Naive thymus-derived CD4-positive, alpha-beta T cell (primary cell): ENCODE results near the gene B9D2. TPM values are rescaled to one million over a fixed set of nuclear protein-coding genes. Genes with fewer than 3 reads are reported as not detected.
A peak's percentile ranks its signal among the peaks of the same experiment; 100 is the strongest.

ENCODE experiments used
- ATAC-seq: fragments of 150-1000 bp; cut with Tn5 transposase; 2 replicates; pipeline ENCODE4 v1.10.0; 2021; ENCODE audit warnings: mild to moderate bottlenecking, moderate library complexity
- CTCF ChIA-PET: fragments of 350-600 bp; sonication (Branson Sonifier 250); formaldehyde crosslinking; loops from one replicate; lab custom pipeline; 2021; ENCODE audit warnings: antibody characterized with exemption; lab: Charles Lee
- POLR2A ChIA-PET: fragments of 350-600 bp; sonication (Branson Sonifier 250); formaldehyde crosslinking; loops from one replicate; lab custom pipeline; 2021; ENCODE audit warnings: antibody characterized with exemption, inconsistent platforms; lab: Charles Lee
- DNase-seq, 9 donors: peaks; one replicate each; pipeline versions ENCODE4 v3.0.0 to v3.0.0-alpha.2; 2020 to 2022; ENCODE audit warnings: mixed read lengths in 1 of 9
- H3K27ac ChIP-seq: one replicate; pipeline ENCODE4 v1.7.0; 2013; ENCODE audit warnings: mild to moderate bottlenecking, low read depth, low read length, moderate library complexity
- H3K27me3 ChIP-seq, 2 donors: one replicate each; pipeline ENCODE4 v1.7.0; 2013; ENCODE audit warnings: low read length in 2 of 2, mild to moderate bottlenecking in 2 of 2, moderate library complexity in 2 of 2; ENCODE audit not compliant: control insufficient read depth in 2 of 2, insufficient read depth in 2 of 2
- H3K36me3 ChIP-seq, 3 experiments: 1 replicate in 2 of 3; 2 replicates in 1 of 3; pipeline ENCODE4 v1.7.0; 2013; ENCODE audit warnings: low read length in 3 of 3, mild to moderate bottlenecking in 3 of 3, moderate library complexity in 1 of 3; ENCODE audit not compliant: insufficient read depth in 3 of 3, control insufficient read depth in 2 of 3
- H3K4me1 ChIP-seq, 2 donors: one replicate each; pipeline ENCODE4 v1.7.0; 2013; ENCODE audit warnings: low read length in 2 of 2, mild to moderate bottlenecking in 2 of 2, moderate library complexity in 1 of 2; ENCODE audit not compliant: control insufficient read depth in 2 of 2, insufficient read depth in 2 of 2
- H3K4me3 ChIP-seq: 2 replicates; pipeline ENCODE4 v1.7.0; 2013; ENCODE audit warnings: mild to moderate bottlenecking, low read length
- H3K9me3 ChIP-seq, 3 experiments: 1 replicate in 2 of 3; 2 replicates in 1 of 3; pipeline ENCODE4 v1.7.0; 2013; ENCODE audit warnings: low read length in 3 of 3; ENCODE audit not compliant: control insufficient read depth in 2 of 3
- H3K27ac Mint-ChIP-seq, 9 donors: one replicate each; pipeline ENCODE4 v1.8.0; 2020 to 2022; ENCODE audit warnings: mixed read lengths in 9 of 9, mild to moderate bottlenecking in 8 of 9, moderate library complexity in 5 of 9, inconsistent platforms in 2 of 9
- H3K27me3 Mint-ChIP-seq, 5 donors: one replicate each; pipeline ENCODE4 v1.8.0; 2021 to 2022; ENCODE audit warnings: mixed read lengths in 5 of 5, mild to moderate bottlenecking in 1 of 5
- H3K36me3 Mint-ChIP-seq, 5 donors: one replicate each; pipeline ENCODE4 v1.8.0; 2020 to 2022; ENCODE audit warnings: mixed read lengths in 5 of 5, mild to moderate bottlenecking in 3 of 5, inconsistent platforms in 1 of 5
- H3K4me1 Mint-ChIP-seq, 7 donors: one replicate each; pipeline ENCODE4 v1.8.0; 2020 to 2022; ENCODE audit warnings: mixed read lengths in 7 of 7, mild to moderate bottlenecking in 3 of 7, inconsistent platforms in 1 of 7
- H3K4me3 Mint-ChIP-seq, 10 donors: one replicate each; pipeline ENCODE4 v1.8.0; 2020 to 2022; ENCODE audit warnings: mild to moderate bottlenecking in 10 of 10, mixed read lengths in 10 of 10, moderate library complexity in 6 of 10, inconsistent platforms in 2 of 10
- H3K9me3 Mint-ChIP-seq, 11 donors: one replicate each; pipeline ENCODE4 v1.8.0; 2020 to 2022; ENCODE audit warnings: mixed read lengths in 11 of 11, mild to moderate bottlenecking in 4 of 11, inconsistent platforms in 1 of 11, moderate library complexity in 1 of 11
- intact Hi-C, 2 donors: fragments of 100-400 bp; cut with micrococcal nuclease; formaldehyde crosslinking; loops; one replicate each; pipeline ENCODE4 v1.15.1; 2023
- polyA plus RNA-seq, 2 donors: library from polyadenylated mRNA; unstranded; fragments of 300-500 nt; fragmentation: Illumina TruSeq; gene quantifications; one replicate each; pipeline ENCODE4 v1.2.3, GENCODE V29; 2021
- total RNA-seq, 6 experiments: library from RNA in 5 of 6; stranded (reverse) in 5 of 6; gene quantifications; 1 replicate in 5 of 6; 2 replicates in 1 of 6; pipeline ENCODE4 v1.2.3 and lab custom pipeline; 2021 to 2026

The B9D2 gene
- total and polyA plus RNA-seq, 7 experiments from 2014 or later, result 11.6 to 38.9 (median 18.0) TPM

GRCh38 chr19:41320185-41320518 lies 43.8 kb downstream of the B9D2 start:
- ChIA-PET POLR2A (interaction anchor here (1.0 to 1.4 kb wide), 2 partner anchors 10 to 56 kb away, joined by 3 read pairs; partner anchors contain the start of genes CCDC97 and HNRNPUL1), CTCF (no interaction called here)
- Mint-ChIP-seq H3K27ac (peak overlapping the region in 1 of 9 donors; percentile 80), H3K4me1 (peaks cover 15 to 41% (median 30%) of the 10 kb centered on the region in 7 donors), H3K27me3 (no peaks in the 10 kb centered on the region), H3K4me3 (no peak overlapping the region), H3K36me3 (peaks cover 7 to 32% (median 19%) of the 10 kb centered on the region in 5 donors), H3K9me3 (peaks cover 0 to 2% (median 0%) of the 10 kb centered on the region in 11 donors)
- Histone ChIP-seq H3K4me1 (no peaks in the 10 kb centered on the region), H3K27ac (no peak overlapping the region), H3K36me3 (peaks cover 13 to 96% (median 31%) of the 10 kb centered on the region in 3 experiments), H3K4me3 (no peak overlapping the region), H3K9me3 (no peaks in the 10 kb centered on the region), H3K27me3 (no peaks in the 10 kb centered on the region)
- no peak for DNase-seq
- ATAC-seq, result no peak
- intact Hi-C loops, result no loop called here

DNA sequence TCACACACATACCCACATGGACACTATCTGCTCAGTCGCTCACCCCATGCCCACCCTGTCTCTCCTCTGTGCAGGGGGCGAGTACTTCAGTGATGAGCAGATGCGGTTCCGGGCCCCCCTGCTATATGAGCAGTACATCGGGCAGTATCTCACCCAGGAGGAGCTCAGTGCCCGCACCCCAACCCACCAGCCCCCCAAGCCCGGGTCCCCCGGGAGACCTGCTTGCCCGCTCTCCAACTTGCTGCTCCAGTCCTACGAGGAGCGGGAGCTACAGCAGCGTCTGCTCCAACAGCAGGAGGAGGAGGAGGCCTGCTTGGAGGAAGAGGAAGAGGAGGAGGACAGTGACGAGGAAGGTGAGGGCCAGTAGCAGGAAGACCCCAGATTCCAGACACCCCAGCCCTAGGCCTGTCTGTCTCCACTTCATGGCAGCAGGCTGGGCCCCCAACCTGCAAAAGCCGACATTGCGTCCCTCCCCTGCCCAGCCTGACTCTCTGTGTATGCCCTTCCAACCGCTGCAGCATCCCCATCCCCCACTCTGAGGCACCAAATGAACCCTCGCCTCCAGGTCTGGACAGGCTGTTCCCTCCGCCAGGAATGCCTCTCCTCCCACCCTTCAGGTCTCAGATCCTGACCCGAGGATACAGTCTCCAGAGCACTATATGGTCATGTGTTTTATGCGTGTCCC lies 44.3 kb downstream of the B9D2 start:
- Mint-ChIP-seq H3K4me1 (peaks cover 10 to 38% (median 26%) of the 10 kb centered on the region in 7 donors), H3K9me3 (peaks cover 0 to under 1% (median 0%) of the 10 kb centered on the region in 11 donors), H3K36me3 (peaks cover 7 to 30% (median 17%) of the 10 kb centered on the region in 5 donors), H3K27ac (peak overlapping the region in 2 of 9 donors; percentile 49 to 80), H3K4me3 (no peak overlapping the region), H3K27me3 (no peaks in the 10 kb centered on the region)
- ChIA-PET CTCF (no interaction called here), POLR2A (interaction anchor here (1.0 to 1.4 kb wide), 2 partner anchors 10 to 56 kb away, joined by 3 read pairs; partner anchors contain the start of genes CCDC97 and HNRNPUL1)
- DNase-seq (no peak), ATAC-seq (no peak)
- H3K36me3 ChIP-seq, result peaks cover 13 to 92% (median 31%) of the 10 kb centered on the region in 3 experiments
- H3K27me3 ChIP-seq, result no peaks in the 10 kb centered on the region
- no peak overlapping the region for H3K27ac ChIP-seq
- intact Hi-C loops, result loop anchor here in 1 of 2 donors (10.0 kb wide), 1 partner anchor 115 kb away; the partner anchor contains the start of gene DMAC2
- no peaks in the 10 kb centered on the region for H3K4me1 ChIP-seq
- H3K9me3 ChIP-seq, result no peaks in the 10 kb centered on the region
- H3K4me3 ChIP-seq, result no peak overlapping the region

DNA sequence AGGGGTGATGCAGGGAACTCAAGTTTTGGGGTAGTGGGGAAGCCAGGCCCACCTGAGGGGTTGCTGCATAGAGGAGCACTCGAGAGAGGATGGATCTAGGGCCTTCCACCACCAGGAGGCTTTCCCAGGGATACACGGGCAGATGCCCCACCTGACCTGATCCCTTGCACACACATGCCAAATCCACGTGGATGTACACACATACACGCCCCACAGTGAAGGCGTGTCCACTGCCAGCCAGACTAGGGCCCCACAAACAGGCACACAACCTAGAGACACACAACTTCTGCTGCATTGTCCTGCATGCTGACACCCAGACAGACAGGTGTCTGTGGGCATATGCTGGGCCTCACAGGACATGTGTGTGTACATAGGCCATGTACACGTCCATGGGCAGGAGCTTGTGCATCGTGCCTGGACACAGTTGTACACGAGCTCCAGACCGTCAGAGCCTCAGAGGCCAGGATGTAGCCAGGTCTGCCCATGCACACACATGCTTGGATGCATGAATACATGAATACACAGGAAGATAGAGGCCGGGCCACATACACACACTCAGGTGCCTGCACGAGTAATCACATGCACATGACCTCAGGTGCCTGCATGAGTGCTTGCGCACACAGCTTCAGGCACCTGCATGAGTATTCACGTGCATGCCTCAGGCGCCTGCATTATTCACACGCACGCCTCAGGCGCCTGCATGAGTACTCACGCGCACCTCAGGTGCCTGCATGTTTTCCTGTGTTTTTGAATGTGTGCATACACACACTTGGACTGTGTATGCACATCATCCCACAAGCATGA lies 45.1 kb downstream of the B9D2 start:
- POLR2A ChIA-PET, result interaction anchor here (1.4 kb wide), 1 partner anchor 9 kb away, joined by 3 read pairs; the partner anchor contains the start of gene CCDC97
- no peaks in the 10 kb centered on the region for H3K9me3 Mint-ChIP-seq
- Histone ChIP-seq H3K4me3 (no peak overlapping the region), H3K36me3 (peaks cover 7 to 86% (median 31%) of the 10 kb centered on the region in 3 experiments), H3K9me3 (no peaks in the 10 kb centered on the region), H3K27ac (no peak overlapping the region), H3K4me1 (no peaks in the 10 kb centered on the region), H3K27me3 (no peaks in the 10 kb centered on the region)
- DNase-seq, result no peak
- no peaks in the 10 kb centered on the region for H3K27me3 Mint-ChIP-seq
- no peak overlapping the region for H3K4me3 Mint-ChIP-seq
- peak overlapping the region in 7 of 9 donors; percentile 2 to 80 (median 31) for H3K27ac Mint-ChIP-seq
- peaks cover 7 to 28% (median 16%) of the 10 kb centered on the region in 5 donors for H3K36me3 Mint-ChIP-seq
- ATAC-seq, result peak; percentile 1
- CTCF ChIA-PET, result interaction anchor here (0.6 kb wide), 1 partner anchor 1887 kb away, joined by 5 read pairs; no protein-coding TSS in a partner anchor
- intact Hi-C loops, result loop anchor here in 1 of 2 donors (10.0 kb wide), 1 partner anchor 116 kb away; the partner anchor contains the start of gene DMAC2
- peaks cover 8 to 32% (median 23%) of the 10 kb centered on the region in 7 donors for H3K4me1 Mint-ChIP-seq

DNA sequence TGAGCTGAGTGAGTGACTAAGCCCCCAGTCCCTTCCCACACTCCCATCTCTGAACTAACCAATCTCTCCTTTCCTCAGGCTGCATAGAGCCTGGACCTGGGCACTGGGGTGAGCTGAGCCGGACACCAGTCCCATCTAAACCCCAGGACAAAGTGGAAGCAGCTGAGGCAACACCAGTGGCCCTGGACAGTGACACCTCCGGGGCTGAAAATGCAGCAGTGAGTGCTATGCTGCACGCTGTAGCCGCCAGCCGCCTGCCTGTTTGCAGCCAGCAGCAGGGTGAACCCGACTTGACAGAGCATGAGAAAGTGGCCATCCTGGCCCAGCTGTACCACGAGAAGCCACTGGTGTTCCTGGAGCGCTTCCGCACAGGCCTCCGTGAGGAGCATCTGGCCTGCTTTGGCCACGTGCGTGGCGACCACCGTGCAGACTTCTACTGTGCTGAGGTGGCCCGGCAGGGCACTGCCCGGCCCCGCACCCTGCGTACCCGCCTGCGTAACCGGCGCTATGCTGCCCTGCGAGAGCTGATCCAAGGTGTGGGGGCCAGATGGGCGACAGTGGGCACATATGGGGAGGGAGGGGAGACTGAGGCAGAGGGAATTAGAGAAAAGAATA lies 47.5 kb downstream of the B9D2 start:
- Histone ChIP-seq H3K27ac (no peak overlapping the region), H3K27me3 (no peaks in the 10 kb centered on the region), H3K4me1 (peaks cover 0 to 7% of the 10 kb centered on the region in 2 donors), H3K4me3 (no peak overlapping the region), H3K9me3 (no peaks in the 10 kb centered on the region), H3K36me3 (peaks cover 7 to 80% (median 35%) of the 10 kb centered on the region in 3 experiments)
- ChIA-PET POLR2A (interaction anchor here (0.7 to 1.8 kb wide), 2 partner anchors 12 to 47 kb away, joined by 3 to 8 read pairs; partner anchors contain the start of gene B9D2), CTCF (no interaction called here)
- DNase-seq (no peak), ATAC-seq (no peak)
- Mint-ChIP-seq H3K27me3 (no peaks in the 10 kb centered on the region), H3K36me3 (peaks cover 12 to 38% (median 20%) of the 10 kb centered on the region in 5 donors), H3K4me1 (peaks cover 10 to 46% (median 37%) of the 10 kb centered on the region in 7 donors), H3K9me3 (no peaks in the 10 kb centered on the region), H3K27ac (peak overlapping the region in 8 of 9 donors; percentile 1 to 87 (median 67)), H3K4me3 (no peak overlapping the region)
- intact Hi-C loops, result loop anchor here in 1 of 2 donors (10.0 kb wide), 1 partner anchor 118 kb away; the partner anchor contains the start of gene DMAC2

GRCh38 chr19:41311613-41312012 lies 52.3 kb downstream of the B9D2 start:
- DNase-seq, result peak in 1 of 9 donors; percentile 5
- Mint-ChIP-seq H3K4me1 (peaks cover 43 to 80% (median 62%) of the 10 kb centered on the region in 7 donors), H3K36me3 (peaks cover 6 to 33% (median 16%) of the 10 kb centered on the region in 5 donors), H3K4me3 (peak overlapping the region; percentile 55 to 99 (median 75)), H3K27ac (peak overlapping the region in 8 of 9 donors; percentile 55 to 98 (median 80)), H3K27me3 (peaks cover 0 to 3% (median 0%) of the 10 kb centered on the region in 5 donors), H3K9me3 (peaks cover 0 to 10% (median 0%) of the 10 kb centered on the region in 11 donors)
- intact Hi-C loops, result loop anchor here (5.0 to 10.0 kb wide), 2 partner anchors 123 to 221 kb away; partner anchors contain the start of gene DMAC2 (in 1 of the 2)
- Histone ChIP-seq H3K36me3 (peaks cover 3 to 32% (median 5%) of the 10 kb centered on the region in 3 experiments), H3K4me1 (peaks cover 37 to 45% of the 10 kb centered on the region in 2 donors), H3K9me3 (no peaks in the 10 kb centered on the region), H3K27me3 (no peaks in the 10 kb centered on the region), H3K4me3 (no peak overlapping the region), H3K27ac (no peak overlapping the region)
- POLR2A ChIA-PET, result interaction anchor here (0.6 to 15.1 kb wide), 5 partner anchors 9 to 48 kb away, joined by 3 to 339 read pairs (median 7); partner anchors contain the start of genes HNRNPUL1 and TGFB1
- no peak for ATAC-seq
- CTCF ChIA-PET, result no interaction called here
